Dermis blood vessel endothelial cell (primary cell): ENCODE results near the gene NETO1. TPM values are rescaled to one million over a fixed set of nuclear protein-coding genes. Genes with fewer than 3 reads are reported as not detected.

Experiments
- DNase-seq: peaks from one replicate; pipeline ENCODE4 v3.0.0; 2010
- total RNA-seq: library from RNA; depleted of rRNA; stranded (reverse); fragments of >200 nt; gene quantifications from 2 replicates; pipeline ENCODE4 v1.2.3, GENCODE V29; 2014

NETO1 gene
- total RNA-seq, 1 donor from 2014 or later: not detected

GRCh38 chr18:72721330-72721729 is 146.5 kb downstream of the NETO1 start:
- DNase-seq: no peak

DNA sequence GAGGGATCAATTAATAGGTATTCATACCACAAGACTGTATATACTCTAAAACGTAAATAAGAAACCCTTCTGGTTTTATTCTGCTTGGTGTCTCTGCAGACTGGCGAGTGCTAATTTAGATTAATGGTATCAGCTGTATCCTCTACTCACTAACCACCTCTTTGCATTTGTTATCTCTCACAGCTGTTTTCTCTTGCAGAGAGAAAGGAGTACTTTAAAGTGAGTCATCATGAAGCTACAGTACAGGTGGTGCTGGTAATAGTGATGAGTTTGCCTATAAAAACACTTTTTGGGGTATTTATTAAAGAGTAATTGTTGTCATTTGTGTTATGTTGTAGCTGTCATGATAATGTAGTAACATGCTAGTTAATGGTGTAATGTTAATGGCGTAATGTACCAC is 147.7 kb downstream of the NETO1 start:
- DNase-seq: no peak

GRCh38 chr18:72704202-72704601 is 163.6 kb downstream of the NETO1 start:
- no peak for DNase-seq

DNA sequence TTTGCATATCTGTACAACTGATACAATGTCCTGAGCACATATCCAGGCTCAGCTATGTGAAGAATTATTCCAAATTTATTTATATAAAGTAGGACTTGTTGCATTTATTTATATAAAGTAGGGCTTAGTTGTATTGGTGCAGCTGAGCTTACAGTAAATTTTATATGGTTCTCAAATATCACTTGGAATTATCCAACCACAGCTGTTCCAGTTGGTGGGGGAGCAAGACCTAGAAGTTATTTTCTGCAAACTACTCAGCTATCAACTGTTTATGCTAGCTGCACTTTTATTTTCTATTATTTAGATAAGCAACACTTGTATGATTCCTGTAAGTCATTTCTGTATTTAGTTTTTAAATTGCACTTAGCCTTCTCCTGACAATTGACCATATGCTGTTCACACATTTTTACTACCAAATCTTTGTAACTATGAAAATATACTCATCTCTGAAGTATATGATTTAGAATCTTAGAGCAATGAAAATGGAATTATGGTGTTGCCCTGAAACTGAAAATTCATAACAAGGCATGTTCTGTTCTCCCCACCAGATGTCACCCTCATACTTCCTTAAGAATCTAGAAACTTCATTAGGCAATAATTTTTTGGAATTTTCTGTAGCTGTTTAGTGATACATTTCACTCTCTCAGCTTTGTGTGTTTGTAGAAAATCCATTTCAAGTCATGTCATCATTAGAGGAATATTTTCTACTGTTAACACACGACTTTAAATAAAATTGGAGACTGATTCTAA is 166.7 kb downstream of the NETO1 start:
- DNase-seq: peak; percentile 29

DNA sequence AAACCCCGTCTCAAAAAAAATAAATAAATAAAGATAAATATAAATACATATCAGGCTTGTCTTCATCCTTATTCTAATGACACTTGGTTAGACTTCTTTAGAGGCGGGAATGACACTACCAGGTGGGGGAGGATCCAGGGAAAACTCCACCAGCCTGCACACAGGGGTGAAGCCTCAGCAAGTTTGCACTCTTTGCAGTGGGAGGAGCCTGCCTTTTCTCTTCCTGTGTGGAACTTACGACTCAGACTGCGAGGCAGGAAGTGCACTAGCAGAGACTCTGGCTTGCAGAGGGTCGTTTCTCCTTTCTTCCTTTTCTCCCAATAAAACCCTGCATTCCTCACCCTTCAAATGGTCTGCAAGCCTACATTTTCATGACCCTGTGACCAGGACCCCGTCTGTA is 170.1 kb downstream of the NETO1 start:
- DNase-seq: no peak

GRCh38 chr18:72692595-72692994 is 175.2 kb downstream of the NETO1 start:
- DNase-seq: no peak
